ENCODE results near the gene CHADL.
"Not testable (repeated sequence)": the region's sequence is repeated elsewhere in the genome, so short reads cannot be mapped to it uniquely, and the experiment has no call there.

The CHADL gene

GRCh38 chr22:41267958-41268357 is 27.2 kb upstream of the CHADL start:
- DNase-seq (ENCODE audit: low read depth): no peak
- H3K4me3 ChIP-seq (ENCODE audit: low read depth, low read length): no peak overlapping the region
- TF ChIP-seq CTCF (IDR thresholded peaks at IDR 0.05; ENCODE audit: control insufficient read depth, extremely low read depth, insufficient read depth): no peak

DNA sequence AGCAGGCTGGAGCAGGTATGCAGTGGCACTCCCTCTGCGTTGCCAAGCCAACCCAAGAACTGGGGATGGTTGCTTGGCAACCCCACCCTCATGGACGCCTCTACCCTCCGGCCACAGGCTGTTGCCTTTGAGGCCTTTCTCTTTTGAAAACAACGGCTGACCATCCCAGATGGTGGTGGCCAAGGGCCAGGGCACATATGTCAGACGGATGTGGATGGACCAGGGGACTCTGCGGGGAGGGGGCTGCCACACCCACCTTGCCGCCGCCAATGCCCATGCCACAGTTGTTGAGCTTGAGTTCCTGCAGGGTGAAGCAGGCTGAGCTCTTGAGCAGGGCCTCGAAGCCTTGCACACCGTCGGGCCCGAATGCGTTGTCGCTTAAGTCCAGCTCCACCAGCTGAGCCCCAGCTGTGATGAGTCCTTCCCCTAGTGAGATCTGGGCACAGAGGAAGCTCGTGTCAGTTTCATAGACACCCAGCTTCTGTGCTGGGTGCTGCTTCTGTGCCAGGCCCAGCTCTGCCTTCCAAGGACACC is 23.7 kb upstream of the CHADL start:
- TF ChIP-seq CTCF (IDR thresholded peaks at IDR 0.05; ENCODE audit: control insufficient read depth, extremely low read depth, insufficient read depth): no peak
- DNase-seq (ENCODE audit: low read depth): no peak
- H3K4me3 ChIP-seq (ENCODE audit: low read depth, low read length): no peak overlapping the region

GRCh38 chr22:41263704-41264103 is 23.0 kb upstream of the CHADL start:
- DNase-seq (ENCODE audit: low read depth): no peak
- H3K4me3 ChIP-seq (ENCODE audit: low read depth, low read length): no peak overlapping the region
- TF ChIP-seq CTCF (IDR thresholded peaks at IDR 0.05; ENCODE audit: control insufficient read depth, extremely low read depth, insufficient read depth): no peak

- DNase-seq (ENCODE audit: low read depth): peak; percentile 14
- H3K4me3 ChIP-seq (ENCODE audit: low read depth, low read length): no peak overlapping the region
- TF ChIP-seq CTCF (IDR thresholded peaks at IDR 0.05; ENCODE audit: control insufficient read depth, extremely low read depth, insufficient read depth): no peak
These were observed 21.6 kb upstream of the CHADL start for GRCh38 chr22:41262250-41262765.

- TF ChIP-seq CTCF (IDR thresholded peaks at IDR 0.05; ENCODE audit: control insufficient read depth, extremely low read depth, insufficient read depth): no peak
- H3K4me3 ChIP-seq (ENCODE audit: low read depth, low read length): no peak overlapping the region
- DNase-seq (ENCODE audit: low read depth): peak; percentile 99
These were observed 21.0 kb upstream of the CHADL start for GRCh38 chr22:41261541-41262249.

- no peak for TF ChIP-seq CTCF (IDR thresholded peaks at IDR 0.05; ENCODE audit: control insufficient read depth, extremely low read depth, insufficient read depth)
- no peak overlapping the region for H3K4me3 ChIP-seq (ENCODE audit: low read depth, low read length)
- no peak for DNase-seq (ENCODE audit: low read depth)
These were observed 20.1 kb upstream of the CHADL start for GRCh38 chr22:41260871-41261270.

DNA sequence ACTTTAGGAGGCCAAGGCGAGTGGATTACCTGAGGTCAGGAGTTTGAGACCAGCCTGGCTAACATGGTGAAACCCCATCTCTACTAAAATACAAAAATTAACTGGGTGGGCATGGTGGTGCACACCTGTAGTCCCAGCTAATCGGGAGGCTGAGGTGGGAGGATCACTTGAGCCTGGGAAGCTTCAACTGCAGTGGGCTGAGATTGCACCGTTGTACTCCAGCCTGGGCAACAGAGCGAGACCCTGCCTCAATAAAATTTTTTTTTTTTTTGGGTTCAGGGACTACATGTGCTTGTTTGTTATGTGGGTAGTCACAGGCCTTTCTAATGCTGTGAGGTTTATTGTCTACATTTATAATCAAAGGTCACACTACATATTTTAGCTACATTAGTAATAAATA is 19.0 kb upstream of the CHADL start:
- not testable (repeated sequence) for DNase-seq (ENCODE audit: low read depth); H3K4me3 ChIP-seq (ENCODE audit: low read depth, low read length)
